ENCODE data around the gene RHEX. TPM values are rescaled to one million over a fixed set of nuclear protein-coding genes. Genes with fewer than 3 reads are reported as not detected.

RHEX gene
- total and polyA plus RNA-seq, 2 of the 13 experiments (the other 11 are each of a cell fraction or from before 2014, with no cell fraction given): 1.4 to 2.7 TPM

DNA sequence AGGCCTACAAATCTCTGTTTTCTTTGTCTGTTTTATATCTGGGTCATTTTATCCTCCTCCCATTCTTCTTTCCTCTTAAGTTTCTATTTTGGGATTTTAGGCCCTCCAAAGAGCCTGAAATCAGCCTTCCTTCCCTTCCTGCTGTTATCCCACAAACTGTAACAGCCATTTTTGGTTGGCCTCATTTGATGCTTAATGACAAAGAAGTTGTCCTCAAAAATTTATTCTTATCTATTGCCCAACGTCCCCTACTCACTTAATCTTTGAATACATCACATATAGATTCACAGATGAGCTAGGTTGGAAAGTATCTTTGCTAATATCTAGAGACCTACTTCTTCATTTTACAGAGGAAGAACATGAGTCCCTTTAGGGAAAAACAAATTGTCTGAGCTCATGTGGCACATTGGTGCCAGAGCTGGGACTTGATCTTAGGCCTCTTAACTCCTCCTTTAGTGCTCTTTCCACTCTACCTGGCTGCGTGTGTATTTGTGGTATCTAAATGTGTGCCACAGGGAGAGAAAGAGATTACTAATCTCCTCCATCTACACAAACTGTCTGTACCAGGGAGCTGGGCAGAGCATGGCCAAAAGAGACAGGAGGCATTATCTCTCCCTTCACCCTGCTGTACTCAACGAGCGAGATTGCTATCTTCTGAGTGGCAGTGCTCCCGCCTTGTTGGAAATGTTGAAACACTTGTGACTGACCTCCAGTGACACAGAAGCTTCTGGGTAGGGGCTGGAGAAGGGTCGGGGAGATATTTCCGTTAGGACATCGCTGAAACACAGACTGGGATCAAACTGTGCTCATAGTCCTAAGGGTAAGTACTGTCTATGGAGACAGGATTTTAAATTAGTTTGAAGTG lies 30.1 kb downstream of the RHEX start:
- H3K36me3 ChIP-seq (replicated peaks in 1 of 2; ENCODE audit: control insufficient read depth in 1 of 2, insufficient read depth in 2 of 2, low read length in 2 of 2): no peaks in the 10 kb centered on the region
- H4K20me1 ChIP-seq (ENCODE audit: insufficient read depth, low read length): no peaks in the 10 kb centered on the region
- intact Hi-C loops (cut with micrococcal nuclease; ENCODE audit: unreplicated experiment): no loop called here
- no peaks in the 10 kb centered on the region for H3K9me3 ChIP-seq (ENCODE audit: low read length)
- 77% methylated on average over 8 of the region's 8 CpGs for WGBS (ENCODE audit: low lambda C conversion rate)
- no peak overlapping the region for H3K9ac ChIP-seq (ENCODE audit: insufficient read depth, low read depth, low read length)
- TF ChIP-seq ZNF263 (CRISPR knock-in tag; IDR thresholded peaks at IDR 0.05) (0 out of 2 replicates have a peak, but pooled peaks have one; percentile 32), ZNF317 (CRISPR knock-in tag; IDR thresholded peaks at IDR 0.05) (no peak)
- H3K4me2 ChIP-seq (ENCODE audit: low read depth, low read length): no peak overlapping the region
- H3K4me1 ChIP-seq (ENCODE audit: insufficient read depth, low read length): no peaks in the 10 kb centered on the region
- H3K27me3 ChIP-seq (ENCODE audit: control insufficient read depth in 1 of 2, insufficient read depth in 2 of 2, low read length in 2 of 2): no peaks in the 10 kb centered on the region
- BruUV-seq (replicated peaks): no TSS peak
- ChIA-PET POLR2A (no interaction called here), CTCF (ENCODE audit: low intra/inter-chr PET ratio, low total read pairs) (no interaction called here)
- H3K4me3 ChIP-seq (replicated peaks in 1 of 3; ENCODE audit: insufficient read depth in 1 of 3, low read depth in 2 of 3, low read length in 3 of 3): no peak overlapping the region
- H3K27ac ChIP-seq (ENCODE audit: extremely low read length, insufficient read depth, low read length): no peak overlapping the region
- no peak overlapping the region for H2AFZ ChIP-seq (ENCODE audit: low read length)
- no peaks in the 10 kb centered on the region for H3K79me2 ChIP-seq (ENCODE audit: insufficient read depth, low read length)
- DNase-seq (ENCODE audit: low spot score): no peak
- no peak for FAIRE-seq
- in situ Hi-C loops (cut with HindIII; ENCODE audit: extremely low pct_ligation_motif_present, low pct_unique_long_range_greater_than_20kb): no loop called here
- ATAC-seq: no peak

DNA sequence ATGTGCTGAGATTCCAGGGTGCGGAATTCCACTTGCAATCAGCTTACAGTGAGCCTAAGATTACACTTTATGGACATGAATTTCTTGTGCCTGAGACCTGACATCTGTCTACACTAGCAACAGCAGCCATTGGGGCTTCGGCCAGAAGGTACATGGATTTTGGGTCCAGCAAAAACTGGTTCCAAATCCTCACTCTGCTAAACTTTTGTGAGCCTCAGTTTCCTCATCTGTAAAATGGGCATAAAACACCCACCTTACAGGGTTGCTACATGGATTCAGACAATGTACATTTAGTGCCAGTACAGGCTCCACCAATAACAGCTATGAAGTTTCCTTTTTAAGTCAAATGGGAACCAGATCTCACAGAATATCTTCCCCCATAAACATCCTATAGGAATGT lies 30.8 kb downstream of the RHEX start:
- BruUV-seq (replicated peaks): no TSS peak
- 100% methylated on average over 2 of the region's 2 CpGs for WGBS (ENCODE audit: low lambda C conversion rate)
- no peak for DNase-seq (ENCODE audit: low spot score)

More for the DNA sequence above, 30.8 kb downstream of the RHEX start:
- CTCF ChIA-PET (ENCODE audit: low intra/inter-chr PET ratio, low total read pairs): no interaction called here
- no peak overlapping the region for H2AFZ ChIP-seq (ENCODE audit: low read length)
- no peak overlapping the region for H3K4me3 ChIP-seq (replicated peaks in 1 of 3; ENCODE audit: insufficient read depth in 1 of 3, low read depth in 2 of 3, low read length in 3 of 3)
- TF ChIP-seq CHD4 (IDR thresholded peaks at IDR 0.05; ENCODE audit: borderline replicate concordance, low read length) (0 out of 2 replicates have a peak, but pooled peaks have one; percentile 36), ZNF629 (CRISPR knock-in tag; conservative IDR thresholded peaks at IDR 0.05) (peak; percentile 88)
- TF ChIP-seq, protein P1, sequence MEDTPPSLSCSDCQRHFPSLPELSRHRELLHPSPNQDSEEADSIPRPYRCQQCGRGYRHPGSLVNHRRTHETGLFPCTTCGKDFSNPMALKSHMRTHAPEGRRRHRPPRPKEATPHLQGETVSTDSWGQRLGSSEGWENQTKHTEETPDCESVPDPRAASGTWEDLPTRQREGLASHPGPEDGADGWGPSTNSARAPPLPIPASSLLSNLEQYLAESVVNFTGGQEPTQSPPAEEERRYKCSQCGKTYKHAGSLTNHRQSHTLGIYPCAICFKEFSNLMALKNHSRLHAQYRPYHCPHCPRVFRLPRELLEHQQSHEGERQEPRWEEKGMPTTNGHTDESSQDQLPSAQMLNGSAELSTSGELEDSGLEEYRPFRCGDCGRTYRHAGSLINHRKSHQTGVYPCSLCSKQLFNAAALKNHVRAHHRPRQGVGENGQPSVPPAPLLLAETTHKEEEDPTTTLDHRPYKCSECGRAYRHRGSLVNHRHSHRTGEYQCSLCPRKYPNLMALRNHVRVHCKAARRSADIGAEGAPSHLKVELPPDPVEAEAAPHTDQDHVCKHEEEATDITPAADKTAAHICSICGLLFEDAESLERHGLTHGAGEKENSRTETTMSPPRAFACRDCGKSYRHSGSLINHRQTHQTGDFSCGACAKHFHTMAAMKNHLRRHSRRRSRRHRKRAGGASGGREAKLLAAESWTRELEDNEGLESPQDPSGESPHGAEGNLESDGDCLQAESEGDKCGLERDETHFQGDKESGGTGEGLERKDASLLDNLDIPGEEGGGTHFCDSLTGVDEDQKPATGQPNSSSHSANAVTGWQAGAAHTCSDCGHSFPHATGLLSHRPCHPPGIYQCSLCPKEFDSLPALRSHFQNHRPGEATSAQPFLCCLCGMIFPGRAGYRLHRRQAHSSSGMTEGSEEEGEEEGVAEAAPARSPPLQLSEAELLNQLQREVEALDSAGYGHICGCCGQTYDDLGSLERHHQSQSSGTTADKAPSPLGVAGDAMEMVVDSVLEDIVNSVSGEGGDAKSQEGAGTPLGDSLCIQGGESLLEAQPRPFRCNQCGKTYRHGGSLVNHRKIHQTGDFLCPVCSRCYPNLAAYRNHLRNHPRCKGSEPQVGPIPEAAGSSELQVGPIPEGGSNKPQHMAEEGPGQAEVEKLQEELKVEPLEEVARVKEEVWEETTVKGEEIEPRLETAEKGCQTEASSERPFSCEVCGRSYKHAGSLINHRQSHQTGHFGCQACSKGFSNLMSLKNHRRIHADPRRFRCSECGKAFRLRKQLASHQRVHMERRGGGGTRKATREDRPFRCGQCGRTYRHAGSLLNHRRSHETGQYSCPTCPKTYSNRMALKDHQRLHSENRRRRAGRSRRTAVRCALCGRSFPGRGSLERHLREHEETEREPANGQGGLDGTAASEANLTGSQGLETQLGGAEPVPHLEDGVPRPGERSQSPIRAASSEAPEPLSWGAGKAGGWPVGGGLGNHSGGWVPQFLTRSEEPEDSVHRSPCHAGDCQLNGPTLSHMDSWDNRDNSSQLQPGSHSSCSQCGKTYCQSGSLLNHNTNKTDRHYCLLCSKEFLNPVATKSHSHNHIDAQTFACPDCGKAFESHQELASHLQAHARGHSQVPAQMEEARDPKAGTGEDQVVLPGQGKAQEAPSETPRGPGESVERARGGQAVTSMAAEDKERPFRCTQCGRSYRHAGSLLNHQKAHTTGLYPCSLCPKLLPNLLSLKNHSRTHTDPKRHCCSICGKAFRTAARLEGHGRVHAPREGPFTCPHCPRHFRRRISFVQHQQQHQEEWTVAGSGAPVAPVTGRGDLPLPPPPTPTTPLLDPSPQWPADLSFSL (CRISPR knock-in tag; IDR thresholded peaks at IDR 0.05): no peak
- H3K4me1 ChIP-seq (ENCODE audit: insufficient read depth, low read length): no peaks in the 10 kb centered on the region
- no peaks in the 10 kb centered on the region for H3K79me2 ChIP-seq (ENCODE audit: insufficient read depth, low read length)
- in situ Hi-C loops (cut with HindIII; ENCODE audit: extremely low pct_ligation_motif_present, low pct_unique_long_range_greater_than_20kb): no loop called here
- H3K9me3 ChIP-seq (ENCODE audit: low read length): no peaks in the 10 kb centered on the region
- H3K4me2 ChIP-seq (ENCODE audit: low read depth, low read length): no peak overlapping the region
- POLR2A ChIA-PET: no interaction called here
- no peak overlapping the region for H3K9ac ChIP-seq (ENCODE audit: insufficient read depth, low read depth, low read length)
- FAIRE-seq: no peak
- intact Hi-C loops (cut with micrococcal nuclease; ENCODE audit: unreplicated experiment): no loop called here
- H4K20me1 ChIP-seq (ENCODE audit: insufficient read depth, low read length): no peaks in the 10 kb centered on the region
- no peak for ATAC-seq
- H3K36me3 ChIP-seq (replicated peaks in 1 of 2; ENCODE audit: control insufficient read depth in 1 of 2, insufficient read depth in 2 of 2, low read length in 2 of 2): no peaks in the 10 kb centered on the region
- no peaks in the 10 kb centered on the region for H3K27me3 ChIP-seq (ENCODE audit: control insufficient read depth in 1 of 2, insufficient read depth in 2 of 2, low read length in 2 of 2)
- no peak overlapping the region for H3K27ac ChIP-seq (ENCODE audit: extremely low read length, insufficient read depth, low read length)

All from HepG2 (cell line).